HEK293T (cell line): ENCODE results near the gene KDM3B.

ENCODE experiments used
- CTCF ChIA-PET: fragments of 350-600 bp; formaldehyde crosslinking; extraction: SDS; loops from one replicate; lab custom pipeline; 2021; ENCODE audit warnings: antibody characterized with exemption, inconsistent platforms; lab: Yijun Ruan, JAX
- POLR2A ChIA-PET: fragments of 350-600 bp; formaldehyde crosslinking; extraction: SDS; loops from one replicate; lab custom pipeline; 2020; ENCODE audit warnings: antibody characterized with exemption, inconsistent platforms; lab: Yijun Ruan, JAX
- DNase-seq: peaks from one replicate; pipeline ENCODE4 v3.0.0; 2012; ENCODE audit warnings: mixed read lengths; ENCODE audit errors: extremely low spot score
- ARNT ChIP-seq: fragments of 450-650 bp; IDR thresholded peaks from 2 replicates; pipeline ENCODE4 v1.6.1; 2017; ENCODE audit warnings: mild to moderate bottlenecking
- BHLHE40 ChIP-seq: fragments of 450-650 bp; IDR thresholded peaks from 2 replicates; pipeline ENCODE4 v1.6.1; 2016; ENCODE audit warnings: mild to moderate bottlenecking, moderate library complexity, borderline replicate concordance
- CTBP1 ChIP-seq: fragments of 450-650 bp; IDR thresholded peaks from 2 replicates; pipeline ENCODE4 v1.6.1; 2016; ENCODE audit warnings: borderline replicate concordance
- ELF4 ChIP-seq: fragments of 450-650 bp; IDR thresholded peaks from 2 replicates; pipeline ENCODE4 v1.6.1; 2017; ENCODE audit warnings: antibody characterized with exemption
- FOXA1 ChIP-seq: fragments of 450-650 bp; IDR thresholded peaks from 2 replicates; pipeline ENCODE4 v1.6.1; 2016; ENCODE audit warnings: mild to moderate bottlenecking
- FOXM1 ChIP-seq: fragments of 450-650 bp; IDR thresholded peaks from 2 replicates; pipeline ENCODE4 v1.6.1; 2017; ENCODE audit warnings: mild to moderate bottlenecking, borderline replicate concordance
- HDGF ChIP-seq: fragments of 450-650 bp; IDR thresholded peaks from 2 replicates; pipeline ENCODE4 v1.6.1; 2017; ENCODE audit warnings: antibody characterized with exemption, borderline replicate concordance
- L3MBTL2 ChIP-seq: fragments of 450-650 bp; conservative IDR thresholded peaks from 2 replicates; pipeline ENCODE4 v1.6.1; 2016; ENCODE audit warnings: mild to moderate bottlenecking
- LEF1 ChIP-seq: fragments of 450-650 bp; IDR thresholded peaks from 2 replicates; pipeline ENCODE4 v1.6.1; 2017; ENCODE audit warnings: mild to moderate bottlenecking, borderline replicate concordance
- NFRKB ChIP-seq: fragments of 450-650 bp; IDR thresholded peaks from 2 replicates; pipeline ENCODE4 v1.6.1; 2016; ENCODE audit warnings: mild to moderate bottlenecking, moderate library complexity
- SP1 ChIP-seq: fragments of 450-650 bp; IDR thresholded peaks from 2 replicates; pipeline ENCODE4 v1.6.1; 2017
- SUZ12 ChIP-seq: fragments of 450-650 bp; IDR thresholded peaks from 2 replicates; pipeline ENCODE4 v1.6.1; 2016; ENCODE audit warnings: mild to moderate bottlenecking
- TARDBP ChIP-seq: fragments of 450-650 bp; IDR thresholded peaks from 2 replicates; pipeline ENCODE4 v1.6.1; 2016
- ZNF384 ChIP-seq: fragments of 450-650 bp; IDR thresholded peaks from 2 replicates; pipeline ENCODE4 v1.6.1; 2016
- TF ChIP-seq, protein P1 (sequence below): fragments of 450-650 bp; IDR thresholded peaks from 2 replicates; pipeline ENCODE4 v1.6.1; 2016

The KDM3B gene

DNA sequence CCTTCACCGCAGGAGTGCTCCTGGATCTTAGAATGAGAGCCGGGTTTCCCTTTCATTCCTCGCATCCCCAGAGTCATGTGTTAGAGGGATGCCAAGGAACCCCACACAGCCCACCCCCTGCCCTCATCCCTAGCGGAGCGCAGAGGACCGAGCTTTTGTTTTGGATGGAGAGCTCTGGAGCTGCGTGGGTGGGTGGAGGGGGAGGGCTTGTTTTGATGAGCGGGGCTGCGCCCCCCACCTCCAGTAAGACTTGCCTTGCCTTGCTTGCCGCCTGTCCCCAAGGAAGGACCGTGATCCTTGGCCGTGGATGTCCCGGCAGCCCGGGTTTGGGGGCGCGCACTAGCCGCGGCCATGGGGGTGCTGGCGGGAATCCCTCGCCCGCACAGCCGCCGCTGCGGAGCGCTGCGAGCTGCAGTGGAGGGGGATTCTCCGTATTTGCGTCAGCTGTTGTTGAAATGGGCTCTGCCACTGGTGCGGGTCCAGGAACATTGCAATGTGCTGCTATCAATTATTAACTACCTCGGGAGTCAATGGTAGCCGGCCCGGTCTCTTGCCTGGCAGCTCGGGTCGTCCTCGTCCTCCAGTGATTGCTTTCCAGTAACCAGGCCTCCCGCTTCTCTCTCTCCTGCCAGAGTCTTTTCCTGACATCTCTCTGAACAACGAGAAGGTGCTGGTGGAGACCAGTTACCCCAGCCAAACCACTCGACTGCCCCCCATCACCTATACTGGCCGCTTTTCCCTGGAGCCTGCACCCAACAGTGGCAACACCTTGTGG, 113.8 kb downstream of the KDM3B start:
- no peak for DNase-seq
- CTCF ChIA-PET, result interaction anchor here (5.7 kb wide), 1 partner anchor 37 kb away, joined by 40 read pairs; no protein-coding TSS in a partner anchor
- POLR2A ChIA-PET, result interaction anchor here (0.7 to 1.9 kb wide), 6 partner anchors 11 to 366 kb away, joined by 3 to 8 read pairs (median 4); partner anchors contain the start of gene ETF1
- TF ChIP-seq NFRKB (no peak), BHLHE40 (no peak; the same call in 1 of the 2 replicates), ZNF384 (no peak), ARNT (no peak)
- TF ChIP-seq, protein P1, sequence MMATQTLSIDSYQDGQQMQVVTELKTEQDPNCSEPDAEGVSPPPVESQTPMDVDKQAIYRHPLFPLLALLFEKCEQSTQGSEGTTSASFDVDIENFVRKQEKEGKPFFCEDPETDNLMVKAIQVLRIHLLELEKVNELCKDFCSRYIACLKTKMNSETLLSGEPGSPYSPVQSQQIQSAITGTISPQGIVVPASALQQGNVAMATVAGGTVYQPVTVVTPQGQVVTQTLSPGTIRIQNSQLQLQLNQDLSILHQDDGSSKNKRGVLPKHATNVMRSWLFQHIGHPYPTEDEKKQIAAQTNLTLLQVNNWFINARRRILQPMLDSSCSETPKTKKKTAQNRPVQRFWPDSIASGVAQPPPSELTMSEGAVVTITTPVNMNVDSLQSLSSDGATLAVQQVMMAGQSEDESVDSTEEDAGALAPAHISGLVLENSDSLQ, result no peak

DNA sequence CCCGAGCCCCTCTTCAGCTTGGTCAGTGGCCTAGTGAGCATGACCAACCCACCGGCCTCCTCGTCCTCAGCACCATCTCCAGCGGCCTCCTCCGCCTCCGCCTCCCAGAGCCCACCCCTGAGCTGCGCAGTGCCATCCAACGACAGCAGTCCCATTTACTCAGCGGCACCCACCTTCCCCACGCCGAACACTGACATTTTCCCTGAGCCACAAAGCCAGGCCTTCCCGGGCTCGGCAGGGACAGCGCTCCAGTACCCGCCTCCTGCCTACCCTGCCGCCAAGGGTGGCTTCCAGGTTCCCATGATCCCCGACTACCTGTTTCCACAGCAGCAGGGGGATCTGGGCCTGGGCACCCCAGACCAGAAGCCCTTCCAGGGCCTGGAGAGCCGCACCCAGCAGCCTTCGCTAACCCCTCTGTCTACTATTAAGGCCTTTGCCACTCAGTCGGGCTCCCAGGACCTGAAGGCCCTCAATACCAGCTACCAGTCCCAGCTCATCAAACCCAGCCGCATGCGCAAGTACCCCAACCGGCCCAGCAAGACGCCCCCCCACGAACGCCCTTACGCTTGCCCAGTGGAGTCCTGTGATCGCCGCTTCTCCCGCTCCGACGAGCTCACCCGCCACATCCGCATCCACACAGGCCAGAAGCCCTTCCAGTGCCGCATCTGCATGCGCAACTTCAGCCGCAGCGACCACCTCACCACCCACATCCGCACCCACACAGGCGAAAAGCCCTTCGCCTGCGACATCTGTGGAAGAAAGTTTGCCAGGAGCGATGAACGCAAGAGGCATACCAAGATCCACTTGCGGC, 114.6 kb downstream of the KDM3B start:
- no peak for DNase-seq
- ChIA-PET CTCF (interaction anchor here (0.5 to 5.7 kb wide), 2 partner anchors 36 to 835 kb away, joined by 8 to 40 read pairs; no protein-coding TSS in a partner anchor), POLR2A (interaction anchor here (0.7 to 1.2 kb wide), 2 partner anchors 17 to 367 kb away, joined by 3 to 4 read pairs; no protein-coding TSS in a partner anchor)
- TF ChIP-seq, protein P1, result no peak
- no peak for TF ChIP-seq ELF4
- no peak for TF ChIP-seq ARNT
- TF ChIP-seq NFRKB, result no peak
- TF ChIP-seq CTBP1, result no peak
- no peak for TF ChIP-seq SUZ12
- no peak for TF ChIP-seq LEF1
- no peak for TF ChIP-seq FOXM1
- TF ChIP-seq ZNF384, result no peak
- TF ChIP-seq L3MBTL2, result no peak
- no peak for TF ChIP-seq SP1
- TF ChIP-seq HDGF, result no peak
- TF ChIP-seq FOXA1, result no peak

DNA sequence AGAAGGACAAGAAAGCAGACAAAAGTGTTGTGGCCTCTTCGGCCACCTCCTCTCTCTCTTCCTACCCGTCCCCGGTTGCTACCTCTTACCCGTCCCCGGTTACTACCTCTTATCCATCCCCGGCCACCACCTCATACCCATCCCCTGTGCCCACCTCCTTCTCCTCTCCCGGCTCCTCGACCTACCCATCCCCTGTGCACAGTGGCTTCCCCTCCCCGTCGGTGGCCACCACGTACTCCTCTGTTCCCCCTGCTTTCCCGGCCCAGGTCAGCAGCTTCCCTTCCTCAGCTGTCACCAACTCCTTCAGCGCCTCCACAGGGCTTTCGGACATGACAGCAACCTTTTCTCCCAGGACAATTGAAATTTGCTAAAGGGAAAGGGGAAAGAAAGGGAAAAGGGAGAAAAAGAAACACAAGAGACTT, 115.2 kb downstream of the KDM3B start:
- no peak for DNase-seq
- ChIA-PET POLR2A (no interaction called here), CTCF (interaction anchor here (0.5 to 5.7 kb wide), 2 partner anchors 36 to 835 kb away, joined by 8 to 40 read pairs; no protein-coding TSS in a partner anchor)
- TF ChIP-seq, protein P1, result no peak
- TF ChIP-seq TARDBP (no peak), NFRKB (no peak), ELF4 (0 out of 2 replicates have a peak, but pooled peaks have one; percentile 8), BHLHE40 (no peak), L3MBTL2 (no peak), SUZ12 (no peak), FOXA1 (no peak)

DNA sequence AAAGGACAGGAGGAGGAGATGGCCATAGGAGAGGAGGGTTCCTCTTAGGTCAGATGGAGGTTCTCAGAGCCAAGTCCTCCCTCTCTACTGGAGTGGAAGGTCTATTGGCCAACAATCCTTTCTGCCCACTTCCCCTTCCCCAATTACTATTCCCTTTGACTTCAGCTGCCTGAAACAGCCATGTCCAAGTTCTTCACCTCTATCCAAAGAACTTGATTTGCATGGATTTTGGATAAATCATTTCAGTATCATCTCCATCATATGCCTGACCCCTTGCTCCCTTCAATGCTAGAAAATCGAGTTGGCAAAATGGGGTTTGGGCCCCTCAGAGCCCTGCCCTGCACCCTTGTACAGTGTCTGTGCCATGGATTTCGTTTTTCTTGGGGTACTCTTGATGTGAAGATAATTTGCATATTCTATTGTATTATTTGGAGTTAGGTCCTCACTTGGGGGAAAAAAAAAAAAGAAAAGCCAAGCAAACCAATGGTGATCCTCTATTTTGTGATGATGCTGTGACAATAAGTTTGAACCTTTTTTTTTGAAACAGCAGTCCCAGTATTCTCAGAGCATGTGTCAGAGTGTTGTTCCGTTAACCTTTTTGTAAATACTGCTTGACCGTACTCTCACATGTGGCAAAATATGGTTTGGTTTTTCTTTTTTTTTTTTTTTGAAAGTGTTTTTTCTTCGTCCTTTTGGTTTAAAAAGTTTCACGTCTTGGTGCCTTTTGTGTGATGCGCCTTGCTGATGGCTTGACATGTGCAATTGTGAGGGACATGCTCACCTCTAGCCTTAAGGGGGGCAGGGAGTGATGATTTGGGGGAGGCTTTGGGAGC, 115.9 kb downstream of the KDM3B start:
- ChIA-PET POLR2A (no interaction called here), CTCF (interaction anchor here (5.7 kb wide), 1 partner anchor 35 kb away, joined by 40 read pairs; no protein-coding TSS in a partner anchor)
- TF ChIP-seq SUZ12 (no peak), ELF4 (peak; percentile 39), ZNF384 (peak; percentile 76; the same call in 1 of the 2 replicates), FOXM1 (no peak)
- DNase-seq, result no peak

DNA sequence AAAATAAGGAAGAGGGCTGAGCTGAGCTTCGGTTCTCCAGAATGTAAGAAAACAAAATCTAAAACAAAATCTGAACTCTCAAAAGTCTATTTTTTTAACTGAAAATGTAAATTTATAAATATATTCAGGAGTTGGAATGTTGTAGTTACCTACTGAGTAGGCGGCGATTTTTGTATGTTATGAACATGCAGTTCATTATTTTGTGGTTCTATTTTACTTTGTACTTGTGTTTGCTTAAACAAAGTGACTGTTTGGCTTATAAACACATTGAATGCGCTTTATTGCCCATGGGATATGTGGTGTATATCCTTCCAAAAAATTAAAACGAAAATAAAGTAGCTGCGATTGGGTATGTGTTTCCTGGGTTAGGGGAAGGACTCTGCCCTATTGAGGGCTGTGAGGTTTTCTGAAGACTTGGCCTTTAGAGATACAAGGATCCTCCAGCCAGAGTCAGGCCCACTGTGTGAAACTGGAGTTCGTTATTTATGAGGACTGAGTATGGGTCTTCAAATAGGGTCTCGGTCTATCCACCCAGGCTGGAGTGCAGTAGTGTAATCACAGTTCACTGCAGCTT, 116.6 kb downstream of the KDM3B start:
- ChIA-PET POLR2A (no interaction called here), CTCF (no interaction called here)
- DNase-seq, result no peak
- TF ChIP-seq LEF1, result no peak; the same call in 1 of the 2 replicates
- TF ChIP-seq NFRKB, result peak; percentile 59
